Choroid plexus epithelial cell (primary cell): ENCODE results near the gene LNPEP.

Source experiments
- DNase-seq: peaks from one replicate; pipeline ENCODE4 v3.0.0-alpha.2; 2010; ENCODE audit warnings: low read depth
- H3K4me3 ChIP-seq: 2 replicates; pipeline ENCODE4 v1.5.1; 2011; ENCODE audit warnings: low read depth, mild to moderate bottlenecking, control low read depth, low read length, moderate library complexity
- CTCF ChIP-seq: conservative IDR thresholded peaks from 2 replicates; pipeline ENCODE4 v1.5.1; 2011; ENCODE audit warnings: low read depth, mild to moderate bottlenecking, control low read depth, inconsistent platforms, low read length, moderate library complexity

Gene LNPEP

GRCh38 chr5:96961053-96961452 is 25.2 kb downstream of the LNPEP start:
- no peak for TF ChIP-seq CTCF
- H3K4me3 ChIP-seq = no peak overlapping the region
- peak; percentile 42 for DNase-seq

- DNase-seq = no peak
- H3K4me3 ChIP-seq = no peak overlapping the region
- TF ChIP-seq CTCF = no peak
These were observed 26.7 kb downstream of the LNPEP start for GRCh38 chr5:96962540-96962991.

- TF ChIP-seq CTCF = no peak
- no peak overlapping the region for H3K4me3 ChIP-seq
- peak; percentile 86 for DNase-seq
These were observed 27.4 kb downstream of the LNPEP start for GRCh38 chr5:96963267-96963666.

GRCh38 chr5:96966801-96967200 is 30.9 kb downstream of the LNPEP start:
- TF ChIP-seq CTCF = no peak
- H3K4me3 ChIP-seq = no peak overlapping the region
- DNase-seq = no peak

- no peak overlapping the region for H3K4me3 ChIP-seq
- DNase-seq = no peak
- TF ChIP-seq CTCF = no peak
These were observed 31.5 kb downstream of the LNPEP start for GRCh38 chr5:96967400-96967799.

- no peak overlapping the region for H3K4me3 ChIP-seq
- peak; percentile 71 for DNase-seq
- TF ChIP-seq CTCF = no peak
These were observed 32.2 kb downstream of the LNPEP start for GRCh38 chr5:96968074-96968473.

GRCh38 chr5:96968614-96969013 is 32.7 kb downstream of the LNPEP start:
- DNase-seq = peak; percentile 47
- no peak for TF ChIP-seq CTCF
- no peak overlapping the region for H3K4me3 ChIP-seq
